ENCODE measurements around the gene CST9.

CST9 gene

GRCh38 chr20:23605867-23606651 lies at the start of gene CST9:
CST9 (minus strand) TSS chr20:23605917; CDS start chr20:23605864, 53 bp downstream.
- DNase-seq, result no peak

GRCh38 chr20:23654717-23655116 lies 49.0 kb upstream of the CST9 start:
- DNase-seq, result no peak

GRCh38 chr20:23654000-23654399 lies 48.3 kb upstream of the CST9 start:
- DNase-seq, result no peak

GRCh38 chr20:23653400-23653938 lies 47.8 kb upstream of the CST9 start:
- no peak for DNase-seq

GRCh38 chr20:23652926-23653325 lies 47.2 kb upstream of the CST9 start:
- DNase-seq, result no peak

GRCh38 chr20:23652371-23652770 lies 46.7 kb upstream of the CST9 start:
- DNase-seq, result no peak

- DNase-seq, result no peak
These were observed 45.4 kb upstream of the CST9 start for GRCh38 chr20:23651117-23651516.

- DNase-seq, result no peak
These were observed 44.2 kb upstream of the CST9 start for GRCh38 chr20:23649830-23650417.

GRCh38 chr20:23649242-23649641 lies 43.5 kb upstream of the CST9 start:
- DNase-seq, result no peak

GRCh38 chr20:23647346-23647745 lies 41.6 kb upstream of the CST9 start:
- no peak for DNase-seq

GRCh38 chr20:23646106-23646873 lies 40.6 kb upstream of the CST9 start:
- DNase-seq, result no peak

GRCh38 chr20:23645575-23645974 lies 39.9 kb upstream of the CST9 start:
- no peak for DNase-seq

GRCh38 chr20:23644164-23644563 lies 38.4 kb upstream of the CST9 start:
- DNase-seq, result no peak

- no peak for DNase-seq
These were observed 37.9 kb upstream of the CST9 start for GRCh38 chr20:23643659-23644058.

GRCh38 chr20:23641936-23642751 lies 36.4 kb upstream of the CST9 start:
- DNase-seq, result no peak

GRCh38 chr20:23640671-23641667 lies 35.3 kb upstream of the CST9 start:
- no peak for DNase-seq

- no peak for DNase-seq
These were observed 34.4 kb upstream of the CST9 start for GRCh38 chr20:23640018-23640601.

- no peak for DNase-seq
These were observed 33.8 kb upstream of the CST9 start for GRCh38 chr20:23639490-23639958.

- DNase-seq, result no peak
These were observed 32.6 kb upstream of the CST9 start for GRCh38 chr20:23638309-23638708.

- DNase-seq, result peak; percentile 54
These were observed 31.8 kb upstream of the CST9 start, which contains the start of gene CST3 for GRCh38 chr20:23637282-23638221. CST3 (minus strand) TSS chr20:23637955; CDS start chr20:23637862, 93 bp downstream.
